Measurements from ENCODE around the gene PP2D1. TPM values are rescaled to one million over a fixed set of nuclear protein-coding genes. Genes with fewer than 3 reads are reported as not detected.

PP2D1 gene
- total RNA-seq, 1 donor = not detected

DNA sequence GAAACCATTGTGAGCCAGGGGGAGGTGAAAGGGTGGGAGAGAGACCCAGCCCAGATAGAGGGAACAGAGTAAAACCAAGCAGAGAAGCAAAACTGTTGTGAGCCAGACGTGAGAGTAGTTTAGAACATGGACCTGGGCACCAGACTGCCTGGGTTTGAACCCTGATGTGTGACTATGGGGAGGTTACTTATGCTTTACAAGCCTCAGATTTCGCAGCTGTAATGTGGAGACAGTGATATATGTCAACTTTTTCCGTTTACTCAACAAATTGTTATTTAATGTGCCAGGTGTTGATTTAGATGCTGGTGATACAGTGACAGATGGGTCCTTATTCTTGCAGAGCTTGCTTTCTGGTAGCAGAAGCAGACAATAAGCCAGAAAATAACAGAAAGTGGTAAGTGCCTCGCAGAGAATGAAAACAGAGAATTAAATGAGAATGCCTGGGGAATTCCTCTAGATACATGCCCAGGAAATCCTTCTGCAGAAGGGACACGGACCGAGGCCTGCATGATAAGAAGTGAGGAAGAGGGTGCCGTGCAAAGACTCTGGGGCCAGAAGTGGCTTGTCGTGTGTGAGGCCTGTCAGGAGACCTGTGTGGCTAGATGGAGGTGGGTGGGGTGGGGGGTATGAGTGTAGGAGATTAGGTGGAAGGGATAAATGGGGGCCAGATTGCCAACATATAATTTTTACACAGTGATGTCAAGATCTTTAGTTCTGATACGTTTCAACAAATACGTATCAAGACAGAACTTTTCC lies 43.1 kb upstream of the PP2D1 start:
- no peak overlapping the region for H3K4me3 ChIP-seq (ENCODE audit: low read depth, low read length)
- no peak for DNase-seq (ENCODE audit: low read depth)
- TF ChIP-seq, protein P1, sequence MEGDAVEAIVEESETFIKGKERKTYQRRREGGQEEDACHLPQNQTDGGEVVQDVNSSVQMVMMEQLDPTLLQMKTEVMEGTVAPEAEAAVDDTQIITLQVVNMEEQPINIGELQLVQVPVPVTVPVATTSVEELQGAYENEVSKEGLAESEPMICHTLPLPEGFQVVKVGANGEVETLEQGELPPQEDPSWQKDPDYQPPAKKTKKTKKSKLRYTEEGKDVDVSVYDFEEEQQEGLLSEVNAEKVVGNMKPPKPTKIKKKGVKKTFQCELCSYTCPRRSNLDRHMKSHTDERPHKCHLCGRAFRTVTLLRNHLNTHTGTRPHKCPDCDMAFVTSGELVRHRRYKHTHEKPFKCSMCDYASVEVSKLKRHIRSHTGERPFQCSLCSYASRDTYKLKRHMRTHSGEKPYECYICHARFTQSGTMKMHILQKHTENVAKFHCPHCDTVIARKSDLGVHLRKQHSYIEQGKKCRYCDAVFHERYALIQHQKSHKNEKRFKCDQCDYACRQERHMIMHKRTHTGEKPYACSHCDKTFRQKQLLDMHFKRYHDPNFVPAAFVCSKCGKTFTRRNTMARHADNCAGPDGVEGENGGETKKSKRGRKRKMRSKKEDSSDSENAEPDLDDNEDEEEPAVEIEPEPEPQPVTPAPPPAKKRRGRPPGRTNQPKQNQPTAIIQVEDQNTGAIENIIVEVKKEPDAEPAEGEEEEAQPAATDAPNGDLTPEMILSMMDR (IDR thresholded peaks at IDR 0.05; ENCODE audit: insufficient read depth, low read depth, low read length) = no peak

DNA sequence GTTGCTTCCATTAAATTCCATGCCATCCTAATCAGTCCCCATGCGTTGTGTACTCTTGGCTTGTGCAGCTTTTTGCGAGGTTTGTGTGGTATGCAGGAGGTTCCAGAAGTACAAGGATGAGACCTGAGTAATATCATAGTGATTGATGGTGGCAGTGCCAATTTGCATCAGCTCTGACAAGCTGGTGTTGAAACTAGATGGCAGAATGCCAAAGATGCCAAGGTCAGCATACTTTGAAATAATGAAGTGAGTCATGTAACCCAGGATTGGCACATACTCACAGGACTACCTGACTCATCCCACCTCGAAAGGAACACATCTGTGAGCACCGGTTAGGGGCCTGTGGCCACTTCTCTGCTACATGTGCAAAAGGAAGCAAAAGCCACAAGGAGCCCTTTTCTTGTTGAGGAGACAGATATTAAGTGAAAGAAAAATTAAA lies 42.5 kb upstream of the PP2D1 start:
- H3K4me3 ChIP-seq (ENCODE audit: low read depth, low read length) = no peak overlapping the region
- peak; percentile 71 for DNase-seq (ENCODE audit: low read depth)
- TF ChIP-seq, protein P1 (IDR thresholded peaks at IDR 0.05; ENCODE audit: insufficient read depth, low read depth, low read length) = no peak

GRCh38 chr3:20052851-20053250 lies 40.8 kb upstream of the PP2D1 start:
- DNase-seq (ENCODE audit: low read depth) = no peak
- TF ChIP-seq, protein P1 (IDR thresholded peaks at IDR 0.05; ENCODE audit: insufficient read depth, low read depth, low read length) = no peak
- H3K4me3 ChIP-seq (ENCODE audit: low read depth, low read length) = no peak overlapping the region

GRCh38 chr3:20051123-20051806 lies 39.2 kb upstream of the PP2D1 start:
- TF ChIP-seq, protein P1 (IDR thresholded peaks at IDR 0.05; ENCODE audit: insufficient read depth, low read depth, low read length) = no peak
- H3K4me3 ChIP-seq (ENCODE audit: low read depth, low read length) = no peak overlapping the region
- DNase-seq (ENCODE audit: low read depth) = no peak

DNA sequence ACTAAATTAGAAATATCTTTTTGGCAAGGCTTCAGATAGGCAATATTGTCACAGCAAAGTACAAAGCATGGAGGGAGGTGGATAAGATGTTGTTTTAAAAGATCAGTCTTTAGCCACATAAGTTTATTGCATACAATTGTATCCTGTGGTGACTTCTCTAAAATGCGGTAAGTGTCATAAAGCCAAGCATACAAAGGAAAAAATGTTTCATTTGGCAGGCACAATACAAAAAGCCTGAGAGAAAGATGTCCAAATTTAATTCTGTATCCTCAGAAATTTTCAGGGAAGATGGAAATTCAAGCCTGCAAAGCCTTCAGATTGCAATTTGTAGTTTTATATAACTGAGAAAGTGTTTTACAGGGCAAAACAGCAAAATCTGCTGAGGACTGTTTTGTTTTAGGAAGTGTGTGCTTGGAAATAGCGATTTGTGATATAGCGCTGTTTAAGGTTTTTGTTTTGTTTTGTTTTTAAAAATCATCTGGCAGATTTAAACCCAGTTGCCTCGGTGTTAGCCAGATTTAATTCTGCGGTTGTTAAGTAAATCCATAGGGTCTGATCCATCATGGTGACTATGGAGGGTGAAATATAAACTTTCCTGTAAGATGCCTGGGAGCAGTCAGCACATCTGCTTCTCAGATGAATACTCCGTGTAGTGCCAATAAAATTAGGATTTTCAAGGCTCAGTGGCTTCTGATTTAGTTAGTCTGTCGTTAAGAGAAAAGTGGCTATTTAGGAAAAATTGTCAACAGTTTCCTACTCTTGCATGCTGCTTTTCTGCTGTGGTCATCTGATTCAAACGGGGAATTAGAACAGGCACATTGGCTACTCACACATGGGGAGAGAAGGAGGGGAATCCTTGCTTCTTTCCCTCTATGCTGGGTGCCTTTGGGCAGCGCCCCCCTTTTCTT lies 36.2 kb upstream of the PP2D1 start:
- TF ChIP-seq, protein P1 (IDR thresholded peaks at IDR 0.05; ENCODE audit: insufficient read depth, low read depth, low read length) = no peak
- peak; percentile 39 for DNase-seq (ENCODE audit: low read depth)
- H3K4me3 ChIP-seq (ENCODE audit: low read depth, low read length) = no peak overlapping the region

DNA sequence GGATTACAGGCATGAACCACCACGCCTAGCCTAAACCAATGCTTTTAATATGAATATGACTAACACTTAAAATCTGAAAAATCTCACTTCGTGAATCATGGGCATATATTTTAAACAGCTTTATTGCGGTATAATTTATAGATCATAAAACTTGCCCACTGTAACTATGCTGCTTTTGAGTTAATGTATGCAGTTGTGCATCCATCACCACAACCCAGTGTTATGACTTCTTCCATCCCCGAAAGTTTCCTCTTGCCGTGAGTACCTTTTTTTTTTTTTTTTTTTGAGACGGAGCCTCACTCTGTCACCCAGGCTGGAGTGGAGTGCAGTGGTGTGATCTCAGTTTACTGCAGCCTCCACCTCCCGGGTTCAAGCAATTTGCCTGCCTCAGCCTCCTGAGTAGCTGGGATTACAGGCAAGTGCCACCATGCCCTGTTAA lies 35.3 kb upstream of the PP2D1 start:
- TF ChIP-seq, protein P1 (IDR thresholded peaks at IDR 0.05; ENCODE audit: insufficient read depth, low read depth, low read length) = no peak
- no peak for DNase-seq (ENCODE audit: low read depth)
- H3K4me3 ChIP-seq (ENCODE audit: low read depth, low read length) = no peak overlapping the region

Measured in fibroblast of villous mesenchyme (primary cell).